ENCODE results near the gene EIF6.

EIF6 gene

DNA sequence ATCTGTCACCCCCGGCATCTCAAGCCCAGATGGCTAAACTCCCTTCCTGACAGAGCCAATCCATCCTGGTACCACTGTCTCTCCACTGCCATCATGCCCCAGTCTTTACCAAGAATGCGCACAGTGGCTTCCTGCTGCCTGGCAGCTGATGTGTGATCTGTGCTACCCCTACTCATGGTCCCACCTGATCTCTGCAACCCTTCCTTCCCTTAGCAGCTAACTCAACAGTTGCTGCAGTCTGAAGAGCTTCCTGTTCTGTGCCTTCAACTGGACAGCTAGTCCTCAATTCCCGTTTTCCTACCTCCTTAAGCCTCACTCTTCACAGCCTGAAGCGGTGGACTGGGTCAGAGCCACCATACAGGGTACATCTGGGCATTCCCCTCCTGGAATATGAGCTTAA, 15.2 kb upstream of the EIF6 start:
- DNase-seq (ENCODE audit: insufficient read length) (no peak), FAIRE-seq (no peak)
- no peak for TF ChIP-seq POLR2AphosphoS5 (IDR thresholded peaks at IDR 0.05; ENCODE audit: low read depth, low read length)
- TF ChIP-seq POLR2A (IDR thresholded peaks at IDR 0.05; ENCODE audit: low read depth, low read length), result no peak
- TF ChIP-seq TAF1 (IDR thresholded peaks at IDR 0.05; ENCODE audit: borderline replicate concordance, low read depth, low read length), result no peak

- TF ChIP-seq POLR2AphosphoS5 (IDR thresholded peaks at IDR 0.05; ENCODE audit: low read depth, low read length) (no peak), POLR2A (IDR thresholded peaks at IDR 0.05; ENCODE audit: low read depth, low read length) (no peak), TAF1 (IDR thresholded peaks at IDR 0.05; ENCODE audit: borderline replicate concordance, low read depth, low read length) (no peak)
- FAIRE-seq, result no peak
- no peak for DNase-seq (ENCODE audit: insufficient read length)
Measured at GRCh38 chr20:35298264-35298663, 13.7 kb upstream of the EIF6 start.

- DNase-seq (ENCODE audit: insufficient read length), result no peak
- FAIRE-seq, result no peak
- TF ChIP-seq TAF1 (IDR thresholded peaks at IDR 0.05; ENCODE audit: borderline replicate concordance, low read depth, low read length) (no peak), POLR2AphosphoS5 (IDR thresholded peaks at IDR 0.05; ENCODE audit: low read depth, low read length) (no peak), POLR2A (IDR thresholded peaks at IDR 0.05; ENCODE audit: low read depth, low read length) (no peak)
Measured at GRCh38 chr20:35297740-35298139, 13.2 kb upstream of the EIF6 start.

DNA sequence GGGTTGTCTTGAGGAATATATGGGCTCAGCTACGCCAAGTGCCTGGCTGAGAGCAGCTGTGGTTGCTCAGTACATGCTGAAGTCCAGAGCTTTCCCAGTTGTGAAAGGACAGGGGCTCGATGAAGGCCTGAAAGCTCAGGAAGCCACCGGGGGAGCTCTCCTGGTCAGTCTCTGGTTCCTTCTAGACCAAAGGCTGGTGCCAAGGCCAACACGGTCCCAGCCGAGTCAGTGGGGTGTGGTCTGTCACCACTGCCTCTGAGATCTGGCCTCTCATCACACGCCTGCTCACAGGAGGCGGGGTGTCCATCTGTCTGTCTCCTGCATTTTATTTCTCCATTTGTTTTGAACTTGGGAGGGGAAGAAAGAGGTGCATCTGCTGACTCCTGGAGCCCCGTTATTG, 12.6 kb upstream of the EIF6 start:
- TF ChIP-seq POLR2AphosphoS5 (IDR thresholded peaks at IDR 0.05; ENCODE audit: low read depth, low read length), result no peak
- TF ChIP-seq TAF1 (IDR thresholded peaks at IDR 0.05; ENCODE audit: borderline replicate concordance, low read depth, low read length), result no peak
- no peak for TF ChIP-seq POLR2A (IDR thresholded peaks at IDR 0.05; ENCODE audit: low read depth, low read length)
- no peak for DNase-seq (ENCODE audit: insufficient read length)
- FAIRE-seq, result no peak

GRCh38 chr20:35296101-35296554, 11.6 kb upstream of the EIF6 start:
- TF ChIP-seq POLR2AphosphoS5 (IDR thresholded peaks at IDR 0.05; ENCODE audit: low read depth, low read length) (no peak), TAF1 (IDR thresholded peaks at IDR 0.05; ENCODE audit: borderline replicate concordance, low read depth, low read length) (no peak), POLR2A (IDR thresholded peaks at IDR 0.05; ENCODE audit: low read depth, low read length) (no peak)
- DNase-seq (ENCODE audit: insufficient read length) (no peak), FAIRE-seq (no peak)

- TF ChIP-seq TAF1 (IDR thresholded peaks at IDR 0.05; ENCODE audit: borderline replicate concordance, low read depth, low read length) (no peak), POLR2AphosphoS5 (IDR thresholded peaks at IDR 0.05; ENCODE audit: low read depth, low read length) (no peak), POLR2A (IDR thresholded peaks at IDR 0.05; ENCODE audit: low read depth, low read length) (no peak)
- FAIRE-seq, result no peak
- DNase-seq (ENCODE audit: insufficient read length), result no peak
Measured at GRCh38 chr20:35295674-35296073, 11.1 kb upstream of the EIF6 start.

- TF ChIP-seq TAF1 (IDR thresholded peaks at IDR 0.05; ENCODE audit: borderline replicate concordance, low read depth, low read length) (no peak), POLR2A (IDR thresholded peaks at IDR 0.05; ENCODE audit: low read depth, low read length) (no peak), POLR2AphosphoS5 (IDR thresholded peaks at IDR 0.05; ENCODE audit: low read depth, low read length) (no peak)
- DNase-seq (ENCODE audit: insufficient read length) (no peak), FAIRE-seq (no peak)
Measured at GRCh38 chr20:35295058-35295457, 10.5 kb upstream of the EIF6 start.

- FAIRE-seq, result no peak
- TF ChIP-seq TAF1 (IDR thresholded peaks at IDR 0.05; ENCODE audit: borderline replicate concordance, low read depth, low read length) (no peak), POLR2A (IDR thresholded peaks at IDR 0.05; ENCODE audit: low read depth, low read length) (no peak), POLR2AphosphoS5 (IDR thresholded peaks at IDR 0.05; ENCODE audit: low read depth, low read length) (no peak)
- DNase-seq (ENCODE audit: insufficient read length), result no peak
Measured at GRCh38 chr20:35294293-35294685, 9.7 kb upstream of the EIF6 start.

DNA sequence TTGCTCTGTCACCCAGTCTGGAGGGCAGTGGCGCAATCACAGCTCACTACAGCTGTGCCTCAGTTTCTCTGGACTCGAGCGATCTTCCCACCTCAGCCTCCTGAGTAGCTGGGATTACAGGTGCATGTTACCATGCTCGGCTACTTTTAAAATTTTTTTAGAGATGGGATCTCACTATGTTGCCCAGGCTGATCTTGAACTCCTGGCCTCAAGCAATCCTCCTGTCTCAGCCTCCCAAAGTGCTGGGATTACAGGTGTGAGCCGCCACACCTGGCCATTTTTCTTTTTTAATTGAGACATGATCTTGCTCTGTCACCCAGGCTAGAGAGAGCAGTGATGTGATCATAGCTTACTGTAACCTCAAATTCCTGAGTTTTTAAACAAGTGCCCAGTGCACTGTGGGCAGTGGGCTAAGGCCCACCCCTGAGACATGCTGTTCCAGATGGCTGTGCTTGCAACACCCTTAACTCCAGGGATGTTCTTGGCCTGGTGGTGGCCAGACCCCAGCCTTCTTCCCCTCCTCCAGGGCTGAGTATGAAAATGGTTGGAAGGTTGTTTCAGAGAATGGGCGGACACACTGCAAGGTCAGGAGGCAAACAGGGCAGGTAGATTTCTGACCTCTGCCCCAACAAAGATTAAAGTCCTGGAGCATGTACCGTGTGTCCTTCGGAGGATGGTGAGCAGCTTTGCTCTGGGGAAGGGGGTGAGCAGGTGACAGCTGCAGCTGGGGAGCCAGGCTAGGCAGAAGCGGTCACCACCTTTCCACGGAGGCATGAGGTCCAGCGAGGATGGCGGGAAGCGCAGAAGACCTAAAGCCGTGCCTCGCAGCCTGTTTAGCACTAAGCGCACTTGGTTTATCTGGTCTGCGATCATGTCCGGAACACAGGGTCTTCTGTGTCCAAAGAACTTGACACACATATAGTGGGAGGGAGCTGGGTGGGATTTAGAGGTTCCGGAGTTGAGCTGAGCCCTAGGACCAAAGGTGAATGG, 9.0 kb upstream of the EIF6 start:
- TF ChIP-seq TAF1 (IDR thresholded peaks at IDR 0.05; ENCODE audit: borderline replicate concordance, low read depth, low read length), result no peak
- TF ChIP-seq POLR2AphosphoS5 (IDR thresholded peaks at IDR 0.05; ENCODE audit: low read depth, low read length), result no peak
- TF ChIP-seq POLR2A (IDR thresholded peaks at IDR 0.05; ENCODE audit: low read depth, low read length), result no peak
- DNase-seq (ENCODE audit: insufficient read length) (no peak), FAIRE-seq (no peak)

GRCh38 chr20:35292504-35293285, 8.1 kb upstream of the EIF6 start:
- DNase-seq (ENCODE audit: insufficient read length) (no peak), FAIRE-seq (no peak)
- TF ChIP-seq POLR2A (IDR thresholded peaks at IDR 0.05; ENCODE audit: low read depth, low read length) (no peak), TAF1 (IDR thresholded peaks at IDR 0.05; ENCODE audit: borderline replicate concordance, low read depth, low read length) (no peak), POLR2AphosphoS5 (IDR thresholded peaks at IDR 0.05; ENCODE audit: low read depth, low read length) (no peak)

GRCh38 chr20:35291654-35292503, 7.3 kb upstream of the EIF6 start, which contains the start of gene FAM83C:
FAM83C (minus strand) TSS chr20:35292425; CDS start chr20:35292304, 121 bp downstream.
- DNase-seq (ENCODE audit: insufficient read length), result no peak

More at GRCh38 chr20:35291654-35292503, 7.3 kb upstream of the EIF6 start, which contains the start of gene FAM83C:
- TF ChIP-seq TAF1 (IDR thresholded peaks at IDR 0.05; ENCODE audit: borderline replicate concordance, low read depth, low read length) (no peak), POLR2AphosphoS5 (IDR thresholded peaks at IDR 0.05; ENCODE audit: low read depth, low read length) (no peak)
- no peak for FAIRE-seq

Data from GM12892 (cell line).